ENCODE data around the gene RHEB. TPM values are rescaled to one million over a fixed set of nuclear protein-coding genes. Genes with fewer than 3 reads are reported as not detected.

The RHEB gene
- total and polyA plus RNA-seq, 2 donors (not counting 3 experiments of a cell fraction or from before 2014, with no cell fraction given), result 59.4 to 108 TPM

DNA sequence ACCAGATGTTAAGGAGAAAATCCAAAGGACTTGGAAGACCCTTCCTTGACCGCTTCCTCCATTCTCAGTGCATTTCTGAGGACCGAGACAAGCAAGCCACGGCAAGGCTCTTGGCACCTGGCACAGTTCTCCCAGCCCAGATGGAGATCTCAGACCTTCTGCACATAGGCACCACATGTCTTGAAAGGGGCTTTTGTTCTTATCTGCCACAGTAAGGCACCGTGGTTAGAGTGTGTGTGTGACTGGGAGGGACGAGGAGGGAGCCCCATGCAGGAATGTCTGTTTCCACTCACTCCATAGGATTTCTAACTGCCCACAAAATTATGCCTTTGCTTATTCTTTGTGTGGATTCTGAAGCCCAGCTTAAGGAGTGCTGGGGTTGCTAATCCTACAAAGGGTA lies 99.6 kb downstream of the RHEB start:
- FAIRE-seq (no peak), DNase-seq (ENCODE audit: low read depth, low spot score) (no peak)
- TF ChIP-seq POLR2AphosphoS5 (IDR thresholded peaks at IDR 0.05; ENCODE audit: insufficient read depth, low read depth, low read length), result no peak
- TF ChIP-seq EZH2 (IDR thresholded peaks at IDR 0.05; ENCODE audit: borderline replicate concordance, low read depth, low read length, severe bottlenecking), result no peak
- TF ChIP-seq, protein P1, sequence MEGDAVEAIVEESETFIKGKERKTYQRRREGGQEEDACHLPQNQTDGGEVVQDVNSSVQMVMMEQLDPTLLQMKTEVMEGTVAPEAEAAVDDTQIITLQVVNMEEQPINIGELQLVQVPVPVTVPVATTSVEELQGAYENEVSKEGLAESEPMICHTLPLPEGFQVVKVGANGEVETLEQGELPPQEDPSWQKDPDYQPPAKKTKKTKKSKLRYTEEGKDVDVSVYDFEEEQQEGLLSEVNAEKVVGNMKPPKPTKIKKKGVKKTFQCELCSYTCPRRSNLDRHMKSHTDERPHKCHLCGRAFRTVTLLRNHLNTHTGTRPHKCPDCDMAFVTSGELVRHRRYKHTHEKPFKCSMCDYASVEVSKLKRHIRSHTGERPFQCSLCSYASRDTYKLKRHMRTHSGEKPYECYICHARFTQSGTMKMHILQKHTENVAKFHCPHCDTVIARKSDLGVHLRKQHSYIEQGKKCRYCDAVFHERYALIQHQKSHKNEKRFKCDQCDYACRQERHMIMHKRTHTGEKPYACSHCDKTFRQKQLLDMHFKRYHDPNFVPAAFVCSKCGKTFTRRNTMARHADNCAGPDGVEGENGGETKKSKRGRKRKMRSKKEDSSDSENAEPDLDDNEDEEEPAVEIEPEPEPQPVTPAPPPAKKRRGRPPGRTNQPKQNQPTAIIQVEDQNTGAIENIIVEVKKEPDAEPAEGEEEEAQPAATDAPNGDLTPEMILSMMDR (IDR thresholded peaks at IDR 0.05; ENCODE audit: extremely low read depth in 1 of 2, insufficient read depth in 1 of 2, low read depth in 1 of 2, low read length in 2 of 2), result no peak
- TF ChIP-seq MYC (IDR thresholded peaks at IDR 0.05; ENCODE audit: low read depth, low read length), result no peak
- TF ChIP-seq GATA2 (IDR thresholded peaks at IDR 0.05; ENCODE audit: insufficient read depth, insufficient read length, low read depth, low read length), result no peak
- no peak for TF ChIP-seq FOS (IDR thresholded peaks at IDR 0.05; ENCODE audit: borderline replicate concordance, insufficient read depth, low read length)
- TF ChIP-seq, protein P2, sequence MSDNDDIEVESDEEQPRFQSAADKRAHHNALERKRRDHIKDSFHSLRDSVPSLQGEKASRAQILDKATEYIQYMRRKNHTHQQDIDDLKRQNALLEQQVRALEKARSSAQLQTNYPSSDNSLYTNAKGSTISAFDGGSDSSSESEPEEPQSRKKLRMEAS (IDR thresholded peaks at IDR 0.05; ENCODE audit: insufficient read depth, insufficient read length), result no peak
- TF ChIP-seq JUN (IDR thresholded peaks at IDR 0.05; ENCODE audit: borderline replicate concordance, insufficient read depth, insufficient read length, low read depth), result no peak
- TF ChIP-seq POLR2A (IDR thresholded peaks at IDR 0.05; ENCODE audit: low read depth, low read length), result no peak
- Histone ChIP-seq H3K9me1 (replicated peaks; ENCODE audit: control insufficient read depth, extremely low read depth, insufficient read depth, low read length) (no peaks in the 10 kb centered on the region), H3K27ac (ENCODE audit: insufficient read depth, low read depth, low read length) (no peak overlapping the region), H3K9ac (replicated peaks; ENCODE audit: extremely low read depth, insufficient read depth, low read length) (no peak overlapping the region), H4K20me1 (replicated peaks; ENCODE audit: control insufficient read depth, extremely low read depth, insufficient read depth, low read length) (no peaks in the 10 kb centered on the region), H3K9me3 (replicated peaks; ENCODE audit: control insufficient read depth, insufficient read depth, low read length) (no peaks in the 10 kb centered on the region), H3K79me2 (ENCODE audit: control insufficient read depth, insufficient read depth, low read length) (no peaks in the 10 kb centered on the region), H2AFZ (ENCODE audit: low read depth, low read length) (no peak overlapping the region), H3K4me2 (ENCODE audit: insufficient read depth, low read length) (no peak overlapping the region), H3K4me3 (replicated peaks in 1 of 3; ENCODE audit: insufficient read depth in 1 of 3, low read depth in 1 of 3, low read length in 3 of 3) (no peak overlapping the region), H3K27me3 (ENCODE audit: control insufficient read depth in 2 of 2, insufficient read depth in 2 of 2, low read length in 2 of 2) (peaks cover 7 to 11% of the 10 kb centered on the region in 2 experiments), H3K4me1 (ENCODE audit: control insufficient read depth, extremely low read depth, insufficient read depth, low read length) (no peaks in the 10 kb centered on the region), H3K36me3 (ENCODE audit: control insufficient read depth in 2 of 2, extremely low read depth in 1 of 2, insufficient read depth in 2 of 2, low read length in 2 of 2) (no peaks in the 10 kb centered on the region)
- CTCF ChIA-PET, result no interaction called here
- intact Hi-C loops (cut with micrococcal nuclease), result no loop called here
- no TSS peak for BruUV-seq (replicated peaks)
- POLR2A ChIA-PET, result no interaction called here
- dilution Hi-C loops (cut with MboI; ENCODE audit: extremely low pct_ligation_motif_present, low sequenced_read_pairs), result no loop called here

All from endothelial cell of umbilical vein (primary cell).